IPS DF 6.9 (cell line): ENCODE results near the gene RALY.

Experiments used
- DNase-seq: peaks from one replicate; pipeline ENCODE4 v3.0.0-alpha.2; 2013; ENCODE audit warnings: low read depth, low spot score
- H3K27ac ChIP-seq: one replicate; pipeline ENCODE4 v1.5.1; 2013; ENCODE audit warnings: low read length, control low read depth
- H3K27me3 ChIP-seq: 2 replicates; pipeline ENCODE4 v1.6.1; 2013; ENCODE audit warnings: mild to moderate bottlenecking, low read length; ENCODE audit not compliant: control insufficient read depth, insufficient read depth
- H3K36me3 ChIP-seq: 2 replicates; pipeline ENCODE4 v1.6.1; 2013; ENCODE audit warnings: low read length; ENCODE audit not compliant: control insufficient read depth, insufficient read depth
- H3K4me1 ChIP-seq: 2 replicates; pipeline ENCODE4 v1.6.1; 2013; ENCODE audit warnings: low read length; ENCODE audit not compliant: control insufficient read depth, insufficient read depth
- H3K4me3 ChIP-seq: 2 replicates; pipeline ENCODE4 v1.5.1; 2013; ENCODE audit warnings: mild to moderate bottlenecking, low read length
- H3K9me3 ChIP-seq: 2 replicates; pipeline ENCODE4 v1.6.1; 2013; ENCODE audit warnings: low read length, inconsistent platforms; ENCODE audit not compliant: control insufficient read depth, insufficient read depth
- whole genome bisulfite sequencing: extraction: QIAGEN DNeasy Blood & Tissue Kit; methylation state at CpG from one replicate; pipeline ENCODE4 v1.1.7; 2013; ENCODE audit warnings: mixed read lengths, missing lambda C conversion rate; ENCODE audit not compliant: insufficient read length, insufficient coverage; 5-methylcytosine and 5-hydroxymethylcytosine counted together

RALY gene

GRCh38 chr20:33993576-33994221, at the start of gene RALY:
RALY (plus strand) TSS chr20:33993911; CDS start chr20:34072075, 78,164 bp downstream.
- Histone ChIP-seq H3K4me3 (peak within 1 kb of the TSS; percentile 60), H3K27me3 (no peaks in the 10 kb centered on the region), H3K36me3 (no peaks in the 10 kb centered on the region), H3K27ac (no peak within 1 kb of the TSS), H3K9me3 (no peaks in the 10 kb centered on the region), H3K4me1 (no peaks in the 10 kb centered on the region)
- WGBS: no CpG with 5 or more reads among the region's 72 CpGs
- DNase-seq: peak; percentile 86

GRCh38 chr20:33944914-33945313, 48.8 kb upstream of the RALY start:
- Histone ChIP-seq H3K27me3 (no peaks in the 10 kb centered on the region), H3K36me3 (no peaks in the 10 kb centered on the region), H3K4me1 (no peaks in the 10 kb centered on the region), H3K4me3 (no peak overlapping the region), H3K27ac (no peak overlapping the region), H3K9me3 (no peaks in the 10 kb centered on the region)
- no peak for DNase-seq
- no CpG with 5 or more reads among the region's 5 CpGs for WGBS

GRCh38 chr20:33945391-33946081, 48.2 kb upstream of the RALY start:
- no peak for DNase-seq

GRCh38 chr20:33947709-33948295, 45.9 kb upstream of the RALY start:
- H3K27ac ChIP-seq: no peak overlapping the region
- no peaks in the 10 kb centered on the region for H3K9me3 ChIP-seq
- H3K4me3 ChIP-seq: no peak overlapping the region
- H3K4me1 ChIP-seq: no peaks in the 10 kb centered on the region
- DNase-seq: peak; percentile 97
- no CpG with 5 or more reads among the region's 2 CpGs for WGBS
- H3K36me3 ChIP-seq: no peaks in the 10 kb centered on the region
- no peaks in the 10 kb centered on the region for H3K27me3 ChIP-seq

More at GRCh38 chr20:33945391-33946081, 48.2 kb upstream of the RALY start:
- Histone ChIP-seq H3K27me3 (no peaks in the 10 kb centered on the region), H3K9me3 (no peaks in the 10 kb centered on the region), H3K4me1 (no peaks in the 10 kb centered on the region), H3K4me3 (no peak overlapping the region), H3K27ac (no peak overlapping the region), H3K36me3 (no peaks in the 10 kb centered on the region)
- no CpG with 5 or more reads among the region's 5 CpGs for WGBS

GRCh38 chr20:33948480-33948879, 45.2 kb upstream of the RALY start:
- WGBS: no CpG with 5 or more reads among the region's 2 CpGs
- H3K27ac ChIP-seq: no peak overlapping the region
- no peaks in the 10 kb centered on the region for H3K27me3 ChIP-seq
- DNase-seq: no peak
- no peak overlapping the region for H3K4me3 ChIP-seq
- H3K9me3 ChIP-seq: no peaks in the 10 kb centered on the region
- no peaks in the 10 kb centered on the region for H3K36me3 ChIP-seq
- no peaks in the 10 kb centered on the region for H3K4me1 ChIP-seq

GRCh38 chr20:33951171-33951570, 42.5 kb upstream of the RALY start:
- Histone ChIP-seq H3K27ac (no peak overlapping the region), H3K4me3 (no peak overlapping the region), H3K27me3 (no peaks in the 10 kb centered on the region), H3K4me1 (no peaks in the 10 kb centered on the region), H3K9me3 (no peaks in the 10 kb centered on the region), H3K36me3 (no peaks in the 10 kb centered on the region)
- no peak for DNase-seq

GRCh38 chr20:33954504-33954903, 39.2 kb upstream of the RALY start:
- WGBS: no CpG with 5 or more reads among the region's 4 CpGs
- H3K36me3 ChIP-seq: no peaks in the 10 kb centered on the region

GRCh38 chr20:33963751-33964150, 30.0 kb upstream of the RALY start:
- no CpG with 5 or more reads among the region's 3 CpGs for WGBS
- H3K36me3 ChIP-seq: no peaks in the 10 kb centered on the region
- H3K9me3 ChIP-seq: no peaks in the 10 kb centered on the region
- no peaks in the 10 kb centered on the region for H3K27me3 ChIP-seq
- H3K4me3 ChIP-seq: no peak overlapping the region
- no peak for DNase-seq
- H3K27ac ChIP-seq: no peak overlapping the region
- no peaks in the 10 kb centered on the region for H3K4me1 ChIP-seq

More at GRCh38 chr20:33954504-33954903, 39.2 kb upstream of the RALY start:
- no peaks in the 10 kb centered on the region for H3K9me3 ChIP-seq
- no peak overlapping the region for H3K27ac ChIP-seq
- DNase-seq: no peak
- no peak overlapping the region for H3K4me3 ChIP-seq
- H3K4me1 ChIP-seq: no peaks in the 10 kb centered on the region
- no peaks in the 10 kb centered on the region for H3K27me3 ChIP-seq

- no CpG with 5 or more reads among the region's 3 CpGs for WGBS
- H3K27ac ChIP-seq: no peak overlapping the region
- H3K4me1 ChIP-seq: no peaks in the 10 kb centered on the region
- H3K36me3 ChIP-seq: no peaks in the 10 kb centered on the region
- H3K27me3 ChIP-seq: no peaks in the 10 kb centered on the region
- no peak for DNase-seq
- H3K9me3 ChIP-seq: no peaks in the 10 kb centered on the region
- no peak overlapping the region for H3K4me3 ChIP-seq
These were observed 29.3 kb upstream of the RALY start for GRCh38 chr20:33964441-33964840.

- no peak for DNase-seq
- Histone ChIP-seq H3K4me3 (no peak overlapping the region), H3K27me3 (no peaks in the 10 kb centered on the region), H3K36me3 (no peaks in the 10 kb centered on the region), H3K9me3 (no peaks in the 10 kb centered on the region), H3K27ac (no peak overlapping the region), H3K4me1 (no peaks in the 10 kb centered on the region)
- no CpG with 5 or more reads among the region's 8 CpGs for WGBS
These were observed 26.6 kb upstream of the RALY start for GRCh38 chr20:33967126-33967525.
